ENCODE data around the gene CPT1B. TPM values are rescaled to one million over a fixed set of nuclear protein-coding genes. Genes with fewer than 3 reads are reported as not detected.
A peak's percentile ranks its signal among the peaks of the same experiment; 100 is the strongest.
"Not testable (repeated sequence)": the region's sequence is repeated elsewhere in the genome, so short reads cannot be mapped to it uniquely, and the experiment has no call there.

The CPT1B gene
- total RNA-seq, 1 experiment from 2014 or later = 10.4 TPM

DNA sequence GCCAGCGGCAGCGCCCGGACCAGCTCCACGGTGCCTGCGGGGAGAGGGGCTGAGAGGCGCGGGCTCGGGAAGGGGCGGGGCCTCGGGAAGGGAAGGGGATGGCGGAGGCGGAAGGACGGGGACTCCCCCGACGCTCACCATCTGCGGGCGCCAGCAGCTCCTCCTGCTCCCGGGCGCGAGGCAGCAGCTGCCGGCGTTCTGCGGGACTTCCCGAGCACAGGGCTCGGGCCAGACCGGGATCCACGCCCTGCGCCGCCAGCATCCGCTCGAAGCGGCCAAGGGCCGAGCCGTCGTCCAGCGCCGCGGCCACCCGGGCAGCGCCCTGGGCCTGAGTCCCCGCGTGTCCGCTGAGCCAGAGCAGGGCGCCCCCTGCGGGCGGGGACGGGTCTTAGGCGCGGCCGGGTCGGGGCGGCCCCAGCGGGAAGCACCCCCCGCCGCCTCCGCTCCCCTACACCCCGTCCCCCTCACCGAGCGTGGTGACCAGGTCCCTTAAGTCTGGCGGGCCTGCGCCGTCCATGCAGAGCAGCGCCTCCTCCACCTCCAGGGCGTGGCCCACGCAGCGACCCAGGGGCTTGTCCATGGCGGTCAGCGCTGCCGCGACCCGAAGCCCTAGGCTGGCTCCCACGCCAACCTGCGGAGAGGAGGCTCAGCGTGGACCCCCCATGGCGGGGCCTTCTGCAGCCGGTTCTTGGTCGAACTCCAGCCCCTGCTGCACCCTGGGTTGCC is 52.0 kb downstream of the CPT1B start:
- peak; percentile 91 for DNase-seq (ENCODE audit: low read depth)
- in situ Hi-C loops (cut with HindIII; ENCODE audit: low pct_unique_long_range_greater_than_20kb, low sequenced_read_pairs) = no loop called here

DNA sequence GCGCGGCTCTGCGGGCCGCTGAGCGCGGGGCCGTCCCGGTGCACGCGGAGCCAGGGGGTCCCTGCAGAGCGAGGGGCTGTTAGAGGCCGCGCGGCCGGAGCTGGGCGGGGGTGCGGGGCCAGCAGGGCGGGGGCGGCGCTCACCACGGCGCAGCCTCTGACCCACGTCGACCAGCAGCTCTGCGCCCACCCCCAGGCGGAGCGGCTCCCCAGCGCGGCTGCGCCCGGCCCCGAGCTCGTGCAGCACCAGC is 52.4 kb downstream of the CPT1B start:
- in situ Hi-C loops (cut with HindIII; ENCODE audit: low pct_unique_long_range_greater_than_20kb, low sequenced_read_pairs) = no loop called here
- DNase-seq (ENCODE audit: low read depth) = no peak

DNA sequence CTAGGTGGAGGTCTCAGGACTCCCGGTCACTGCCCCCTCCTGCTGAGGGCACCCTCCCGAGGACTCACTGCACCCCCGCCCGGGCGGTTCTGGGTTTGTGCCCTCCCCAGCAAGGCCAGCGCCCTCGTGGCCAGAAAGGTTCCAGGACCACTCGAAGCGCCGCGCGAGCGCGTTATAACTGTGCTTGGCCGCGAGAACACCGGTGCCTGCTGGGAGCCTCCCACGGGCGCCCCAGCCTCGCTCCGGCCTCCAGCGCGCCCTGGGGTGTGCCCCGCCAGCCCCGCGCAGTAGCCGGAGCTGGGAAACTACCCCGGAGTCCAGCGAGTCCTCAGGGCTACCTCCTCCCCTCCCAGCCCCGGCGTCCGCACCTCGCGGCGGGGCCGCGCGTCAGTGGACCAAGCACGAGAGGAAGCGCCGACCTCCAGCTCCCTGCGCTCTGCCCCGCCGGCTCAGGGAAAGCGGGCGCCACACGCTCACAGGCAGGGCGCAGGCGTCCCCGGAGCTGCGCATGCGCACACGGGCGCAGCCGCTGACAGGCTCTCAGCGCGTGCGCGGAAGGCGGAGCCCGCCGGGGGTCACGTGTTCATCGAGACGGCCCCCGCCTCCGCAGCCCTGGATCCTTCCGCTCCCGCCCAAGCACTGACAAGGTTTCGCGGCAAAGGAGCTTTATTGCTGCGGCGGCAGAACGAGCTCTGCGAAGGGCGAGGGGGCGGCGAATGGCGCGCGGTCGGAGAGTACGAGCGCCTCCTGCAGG is 52.9 kb downstream of the CPT1B start, which contains the start of gene SCO2:
TSS of gene SCO2 (minus strand) at position 495 of the 754 bp plus-strand sequence. CDS start 1,187 bp downstream, outside the sequence.
- peak; percentile 98 for DNase-seq (ENCODE audit: low read depth)
- in situ Hi-C loops (cut with HindIII; ENCODE audit: low pct_unique_long_range_greater_than_20kb, low sequenced_read_pairs) = no loop called here

DNA sequence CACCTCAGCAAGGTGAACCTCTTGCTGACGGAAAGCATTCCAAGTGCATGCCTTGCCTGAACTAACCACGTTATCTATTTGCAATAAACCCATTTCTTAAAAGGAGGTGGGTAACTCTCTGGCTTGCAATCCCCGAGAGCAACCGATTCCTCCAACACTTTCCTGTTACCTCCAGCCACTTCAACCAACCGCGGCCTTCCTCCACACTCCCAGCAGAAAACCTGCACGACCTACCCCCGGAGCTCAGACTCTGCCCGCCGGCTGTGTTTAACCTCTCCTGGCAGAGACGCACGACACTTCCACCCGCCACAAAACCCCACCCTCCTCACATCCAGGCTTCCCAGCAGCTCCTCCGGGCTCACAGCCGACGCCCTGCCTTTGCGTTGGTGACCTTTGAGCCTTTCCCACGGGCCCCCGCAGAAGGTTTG is 53.5 kb downstream of the CPT1B start:
- in situ Hi-C loops (cut with HindIII; ENCODE audit: low pct_unique_long_range_greater_than_20kb, low sequenced_read_pairs) = no loop called here
- DNase-seq (ENCODE audit: low read depth) = no peak

DNA sequence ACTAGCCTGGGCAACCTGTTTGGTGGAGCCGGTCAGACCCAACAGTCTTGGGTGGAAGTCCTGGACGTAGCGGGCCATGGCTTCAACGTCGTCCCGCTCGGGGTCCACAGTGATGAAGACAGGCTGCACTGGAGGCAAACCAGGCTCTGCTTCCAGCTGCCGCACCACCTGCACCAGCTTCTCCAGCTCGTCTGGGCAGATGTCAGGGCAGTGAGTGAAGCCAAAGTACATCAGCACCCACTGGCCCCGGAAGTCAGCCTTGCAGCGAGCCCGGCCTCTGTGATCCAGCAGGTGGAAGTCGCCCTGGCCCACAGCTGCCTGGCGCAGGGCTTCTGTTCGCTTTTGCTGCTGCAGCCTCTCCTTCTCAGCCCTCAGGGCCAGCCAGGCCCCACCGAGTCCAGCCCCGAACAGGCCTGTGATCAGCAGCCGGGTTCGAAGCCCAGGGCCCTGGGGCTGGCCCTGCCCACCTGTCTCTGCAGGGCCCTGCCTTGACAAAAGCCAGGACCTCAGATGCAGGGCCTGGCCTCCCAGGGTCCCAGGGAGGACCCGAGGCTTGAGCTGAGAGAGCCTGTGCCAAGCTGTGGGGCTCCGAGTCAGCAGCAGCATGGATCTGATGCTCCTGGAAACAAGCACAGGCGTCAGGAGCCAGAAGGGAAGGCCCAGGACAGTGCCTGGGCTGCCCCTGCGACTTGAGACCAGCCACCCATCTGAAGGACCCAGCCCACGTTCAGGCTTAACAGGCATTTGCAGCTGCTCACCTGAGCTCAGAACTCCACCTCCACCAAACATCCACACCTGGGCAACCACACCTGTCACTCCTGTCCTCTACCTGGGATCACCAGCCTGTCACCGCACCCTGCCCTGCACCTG is 54.2 kb downstream of the CPT1B start:
- no peak for DNase-seq (ENCODE audit: low read depth)
- in situ Hi-C loops (cut with HindIII; ENCODE audit: low pct_unique_long_range_greater_than_20kb, low sequenced_read_pairs) = no loop called here

DNA sequence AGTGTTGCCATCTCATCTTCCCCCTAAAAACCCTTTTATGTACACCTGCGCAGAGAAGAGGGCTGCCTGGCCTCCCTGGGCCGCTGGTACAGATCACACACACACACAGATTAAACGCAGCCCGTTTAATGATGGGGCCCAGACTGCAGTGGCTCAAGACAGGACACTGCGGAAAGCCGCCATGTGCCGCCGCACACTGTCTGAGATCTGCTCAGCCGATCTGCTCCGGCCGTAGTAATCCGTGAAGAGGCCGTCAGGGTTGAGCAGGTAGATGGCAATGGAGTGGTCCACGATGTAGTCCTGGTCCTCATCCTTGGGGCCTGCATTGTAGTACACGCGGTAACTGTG is 54.8 kb downstream of the CPT1B start:
- in situ Hi-C loops (cut with HindIII; ENCODE audit: low pct_unique_long_range_greater_than_20kb, low sequenced_read_pairs) = no loop called here
- no peak for DNase-seq (ENCODE audit: low read depth)

DNA sequence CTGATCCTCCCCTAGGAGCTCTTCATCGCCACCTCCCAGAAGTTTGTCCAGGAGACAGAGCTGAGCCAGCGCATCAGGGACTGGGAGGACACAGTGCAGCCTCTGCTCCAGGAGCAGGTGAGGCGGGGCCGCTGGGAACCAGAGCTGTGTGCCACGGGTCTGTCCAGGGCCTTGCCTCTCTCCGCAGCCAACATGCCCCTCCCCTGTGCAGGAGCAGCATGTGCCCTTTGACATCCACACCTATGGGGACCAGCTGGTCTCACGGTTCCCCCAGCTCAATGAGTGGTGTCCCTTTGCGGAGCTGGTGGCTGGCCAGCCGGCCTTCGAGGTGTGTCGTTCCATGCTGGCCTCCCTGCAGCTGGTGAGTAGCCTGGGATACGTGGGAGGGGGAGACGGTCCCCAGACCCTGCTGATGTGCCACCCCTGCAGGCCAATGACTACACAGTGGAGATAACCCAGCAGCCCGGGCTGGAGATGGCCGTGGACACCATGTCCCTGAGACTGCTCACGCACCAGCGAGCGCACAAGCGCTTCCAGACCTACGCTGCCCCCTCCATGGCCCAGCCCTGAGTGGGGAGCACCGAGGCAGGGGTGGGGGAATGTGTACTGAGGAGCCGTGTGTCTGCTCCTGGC is 55.3 kb downstream of the CPT1B start:
- in situ Hi-C loops (cut with HindIII; ENCODE audit: low pct_unique_long_range_greater_than_20kb, low sequenced_read_pairs) = no loop called here
- DNase-seq (ENCODE audit: low read depth) = no peak

DNA sequence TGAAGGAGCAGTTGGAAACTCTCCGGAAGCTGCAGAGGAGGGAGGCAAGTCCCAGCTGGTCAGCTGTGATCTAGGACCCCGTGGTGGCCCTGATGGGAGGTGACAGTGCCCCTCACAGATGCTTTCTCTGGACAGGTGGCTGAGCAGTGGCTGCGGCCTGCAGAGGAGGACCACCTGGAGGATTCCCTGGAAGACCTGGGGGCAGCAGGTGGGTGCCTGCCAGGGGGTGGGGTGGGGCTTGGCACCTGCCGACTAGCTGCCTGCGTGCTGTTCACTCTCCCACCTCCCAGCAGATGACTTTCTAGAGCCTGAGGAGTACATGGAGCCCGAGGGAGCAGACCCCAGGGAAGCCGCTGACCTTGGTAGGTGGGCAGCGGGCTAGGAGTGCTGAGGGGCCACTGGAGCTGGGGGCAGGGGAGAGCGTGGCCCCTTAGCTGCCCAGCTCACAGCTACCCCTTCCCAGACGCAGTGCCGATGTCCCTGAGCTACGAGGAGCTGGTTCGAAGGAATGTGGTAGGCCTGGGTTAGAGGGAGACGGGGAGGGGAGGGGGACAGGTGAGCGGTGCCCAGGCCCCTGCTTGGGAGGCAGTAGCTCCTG is 55.9 kb downstream of the CPT1B start:
- in situ Hi-C loops (cut with HindIII; ENCODE audit: low pct_unique_long_range_greater_than_20kb, low sequenced_read_pairs) = no loop called here
- DNase-seq (ENCODE audit: low read depth) = no peak

DNA sequence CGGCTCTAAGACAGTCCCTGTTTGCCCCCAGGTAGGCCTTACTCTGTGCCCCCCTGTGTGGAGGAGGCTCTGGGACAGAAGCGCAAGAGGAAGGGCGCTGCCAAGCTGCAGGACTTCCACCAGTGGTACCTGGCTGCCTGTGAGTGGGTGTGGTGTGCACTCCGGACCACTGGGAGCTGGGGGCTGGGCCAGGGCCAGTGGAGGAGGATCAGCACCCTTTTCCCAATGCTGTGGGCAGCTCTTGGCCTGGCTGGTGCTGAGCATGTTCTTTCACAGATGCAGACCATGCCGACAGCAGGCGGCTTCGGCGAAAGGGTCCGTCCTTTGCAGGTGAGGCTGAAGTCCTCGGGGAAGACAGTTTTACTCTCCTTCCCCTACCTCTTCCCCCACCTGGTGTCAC is 56.5 kb downstream of the CPT1B start:
- in situ Hi-C loops (cut with HindIII; ENCODE audit: low pct_unique_long_range_greater_than_20kb, low sequenced_read_pairs) = no loop called here
- no peak for DNase-seq (ENCODE audit: low read depth)

DNA sequence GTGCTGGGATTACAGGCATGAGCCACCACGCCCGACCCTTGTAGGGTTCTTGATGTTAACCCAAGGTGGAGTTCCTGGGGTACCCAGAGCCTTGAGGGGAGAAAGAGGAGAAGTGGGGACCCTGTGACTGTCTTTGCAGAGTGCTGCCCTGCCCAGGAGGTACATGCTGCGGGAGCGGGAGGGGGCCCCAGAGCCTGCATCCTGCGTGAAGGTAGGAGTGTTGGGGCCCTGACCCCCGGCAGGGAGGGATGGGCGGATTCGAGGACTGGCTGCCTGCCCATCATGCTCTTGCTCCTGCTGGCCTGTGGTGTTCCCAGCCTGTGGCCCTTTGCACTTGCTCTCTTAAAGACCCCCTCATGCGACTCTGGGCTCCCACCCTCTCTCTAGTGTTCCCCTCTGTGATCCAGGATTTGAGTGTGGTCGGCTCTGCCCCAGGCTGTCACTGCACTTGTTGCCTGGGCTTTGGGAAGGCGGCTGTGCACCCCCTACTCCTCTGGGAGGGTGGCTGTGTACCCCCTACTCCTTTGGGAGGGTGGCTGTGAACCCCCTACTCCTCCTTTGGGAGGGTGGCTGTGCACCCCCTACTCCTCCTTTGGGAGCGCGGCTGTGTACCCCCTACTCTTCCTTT is 57.3 kb downstream of the CPT1B start:
- DNase-seq (ENCODE audit: low read depth) = no peak
- in situ Hi-C loops (cut with HindIII; ENCODE audit: low pct_unique_long_range_greater_than_20kb, low sequenced_read_pairs) = no loop called here

DNA sequence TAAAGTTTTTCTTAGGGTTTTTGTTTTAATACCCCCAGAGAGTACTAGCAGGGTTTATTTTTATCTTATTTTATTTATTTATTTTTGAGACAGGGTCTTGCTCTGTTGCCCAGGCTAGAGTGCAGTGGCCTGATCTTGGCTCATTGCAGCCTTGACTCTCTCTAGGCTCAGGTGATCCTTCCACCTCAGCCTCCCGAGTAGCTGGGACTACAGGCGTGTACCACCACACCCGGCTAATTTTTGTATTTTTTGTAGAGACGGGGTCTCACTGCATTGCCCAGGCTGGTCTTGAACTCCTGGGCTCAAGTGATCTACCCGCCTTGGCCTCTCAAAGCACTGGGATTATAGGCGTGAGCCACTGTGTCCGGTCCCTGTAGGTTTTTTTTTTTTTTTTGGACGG is 58.0 kb downstream of the CPT1B start:
- DNase-seq (ENCODE audit: low read depth); in situ Hi-C loops (cut with HindIII; ENCODE audit: low pct_unique_long_range_greater_than_20kb, low sequenced_read_pairs): not testable (repeated sequence)

DNA sequence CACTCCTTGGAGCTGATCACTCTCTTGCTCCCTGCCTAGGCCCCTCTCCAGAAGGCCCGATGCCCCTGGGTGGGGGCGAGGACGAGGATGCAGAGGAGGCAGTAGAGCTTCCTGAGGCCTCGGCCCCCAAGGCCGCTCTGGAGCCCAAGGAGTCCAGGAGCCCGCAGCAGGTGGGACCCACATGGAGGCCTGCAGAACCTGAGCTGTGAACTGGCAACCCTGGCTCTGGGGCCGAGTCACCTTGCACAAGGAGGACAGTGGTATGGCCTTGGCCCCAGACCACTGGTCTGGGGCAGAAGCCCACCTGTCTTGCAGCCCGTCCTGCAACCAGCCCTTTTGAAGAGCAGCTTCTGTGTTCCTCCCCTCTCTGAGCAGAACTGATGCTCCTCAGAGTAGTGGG is 59.1 kb downstream of the CPT1B start:
- in situ Hi-C loops (cut with HindIII; ENCODE audit: low pct_unique_long_range_greater_than_20kb, low sequenced_read_pairs) = no loop called here
- DNase-seq (ENCODE audit: low read depth) = no peak

Other genes starting within 250 kb of the CPT1B start
- gene PPP6R2, start 235.1 kb downstream of the CPT1B start, total RNA-seq (2014; rRNA removed; shearing (Covaris generic); ENCODE audit: low replicate concordance) = 51.5 and 72.7 TPM in 2 replicates
- gene SBF1, start 103.4 kb downstream of the CPT1B start, total RNA-seq (2014; rRNA removed; shearing (Covaris generic); ENCODE audit: low replicate concordance) = 74.3 and 84.8 TPM in 2 replicates
- gene ADM2, start 96.9 kb downstream of the CPT1B start, total RNA-seq (2014; rRNA removed; shearing (Covaris generic); ENCODE audit: low replicate concordance) = 4.6 and 5.0 TPM in 2 replicates
- 1.9 TPM in 1 of 2 replicates, not detected in the other for gene MIOX, start 91.6 kb downstream of the CPT1B start, total RNA-seq (2014; rRNA removed; shearing (Covaris generic); ENCODE audit: low replicate concordance)
- 112 and 117 TPM in 2 replicates for gene LMF2, start 70.7 kb downstream of the CPT1B start, total RNA-seq (2014; rRNA removed; shearing (Covaris generic); ENCODE audit: low replicate concordance)
- 133 and 152 TPM in 2 replicates for gene NCAPH2, start 70.2 kb downstream of the CPT1B start, total RNA-seq (2014; rRNA removed; shearing (Covaris generic); ENCODE audit: low replicate concordance)
- 4.9 TPM in 1 of 2 replicates, not detected in the other for gene SCO2, start 52.8 kb downstream of the CPT1B start, total RNA-seq (2014; rRNA removed; shearing (Covaris generic); ENCODE audit: low replicate concordance)
- gene TYMP, start 48.4 kb downstream of the CPT1B start, total RNA-seq (2014; rRNA removed; shearing (Covaris generic); ENCODE audit: low replicate concordance) = 104 and 118 TPM in 2 replicates
- gene KLHDC7B, start 32.5 kb downstream of the CPT1B start, total RNA-seq (2014; rRNA removed; shearing (Covaris generic); ENCODE audit: low replicate concordance) = not detected in 2 replicates
- gene SYCE3, start 15.5 kb downstream of the CPT1B start, total RNA-seq (2014; rRNA removed; shearing (Covaris generic); ENCODE audit: low replicate concordance) = not detected in 2 replicates
- gene CHKB, start 4.4 kb upstream of the CPT1B start, total RNA-seq (2014; rRNA removed; shearing (Covaris generic); ENCODE audit: low replicate concordance) = 21.9 and 32.2 TPM in 2 replicates
- gene MAPK8IP2, start 22.4 kb upstream of the CPT1B start, total RNA-seq (2014; rRNA removed; shearing (Covaris generic); ENCODE audit: low replicate concordance) = 3.0 and 5.5 TPM in 2 replicates
- 32.4 and 49.5 TPM in 2 replicates for gene ARSA, start 49.7 kb upstream of the CPT1B start, total RNA-seq (2014; rRNA removed; shearing (Covaris generic); ENCODE audit: low replicate concordance)
- gene SHANK3, start 94.4 kb upstream of the CPT1B start, total RNA-seq (2014; rRNA removed; shearing (Covaris generic); ENCODE audit: low replicate concordance) = 1.1 and 2.3 TPM in 2 replicates
- not detected in 2 replicates for gene ACR, start 159.8 kb upstream of the CPT1B start, total RNA-seq (2014; rRNA removed; shearing (Covaris generic); ENCODE audit: low replicate concordance)
- 20.3 and 25.6 TPM in 2 replicates for gene RABL2B, start 205.2 kb upstream of the CPT1B start, total RNA-seq (2014; rRNA removed; shearing (Covaris generic); ENCODE audit: low replicate concordance)